ENCODE measurements around the gene PLN.

Gene PLN

GRCh38 chr6:118580585-118581419 is 32.7 kb downstream of the PLN start:
- peak; percentile 55 for DNase-seq (ENCODE audit: low spot score)

- DNase-seq (ENCODE audit: low spot score): no peak
These were observed 33.4 kb downstream of the PLN start for GRCh38 chr6:118581489-118581959.

DNA sequence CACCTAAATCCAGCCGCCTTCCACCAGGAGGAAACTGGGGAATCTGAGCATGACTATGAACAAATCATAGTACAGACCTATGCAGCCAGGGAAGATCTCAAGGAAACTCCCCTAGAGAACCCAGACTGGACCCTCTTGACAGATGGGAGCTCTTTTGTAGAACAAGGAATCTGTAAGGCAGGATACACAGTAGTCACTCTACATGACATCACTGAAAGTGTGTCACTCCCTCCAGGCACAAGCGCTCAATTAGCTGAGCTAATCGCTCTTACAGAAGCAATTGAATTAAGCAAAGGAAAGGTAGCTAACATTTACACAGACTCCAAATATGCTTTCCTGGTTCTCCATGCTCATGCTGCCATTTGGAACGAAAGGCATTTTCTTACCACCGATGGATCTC is 36.8 kb downstream of the PLN start:
- no peak for DNase-seq (ENCODE audit: low spot score)

- no peak for DNase-seq (ENCODE audit: low spot score)
These were observed 38.8 kb downstream of the PLN start for GRCh38 chr6:118586746-118587485.

GRCh38 chr6:118588626-118589025 is 40.5 kb downstream of the PLN start:
- no peak for DNase-seq (ENCODE audit: low spot score)

DNA sequence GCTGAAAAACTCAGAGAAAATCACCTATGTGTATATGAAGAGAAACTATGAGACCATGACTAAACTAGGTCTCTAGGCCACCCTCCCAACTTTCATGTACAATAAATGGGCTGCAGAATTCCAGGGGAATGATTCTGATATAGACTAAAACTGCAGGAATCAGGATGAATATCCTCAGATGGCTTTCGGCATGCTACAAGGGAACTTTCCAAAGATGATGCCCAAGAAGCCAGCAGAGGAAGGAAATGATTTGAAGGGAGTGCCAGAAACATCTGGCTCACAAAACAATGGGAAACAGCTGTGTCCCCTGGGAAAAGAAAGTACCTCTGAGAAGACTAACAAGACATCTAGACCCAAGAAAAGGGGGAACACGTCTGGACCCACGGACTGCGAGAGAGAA is 41.1 kb downstream of the PLN start:
- no peak for DNase-seq (ENCODE audit: low spot score)

- no peak for DNase-seq (ENCODE audit: low spot score)
These were observed 41.7 kb downstream of the PLN start for GRCh38 chr6:118589649-118590365.

DNA sequence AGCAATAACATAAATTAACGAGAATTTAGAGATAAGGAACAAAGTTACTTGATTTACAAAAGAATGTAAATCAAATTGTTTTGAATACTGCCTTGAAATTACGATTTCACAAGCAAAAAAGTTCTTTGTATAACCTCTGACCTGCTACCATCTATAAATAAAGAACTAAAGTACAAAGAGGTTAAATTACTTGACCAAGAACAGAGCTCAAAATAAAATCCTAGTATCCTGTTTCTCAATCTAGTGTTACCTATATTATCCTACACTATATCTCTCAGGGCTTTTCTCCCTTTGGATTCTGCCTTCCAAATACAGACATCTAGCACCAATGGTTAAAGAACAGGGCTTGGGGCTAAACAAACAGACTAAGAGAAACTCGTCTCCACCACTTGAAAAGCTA is 43.8 kb downstream of the PLN start:
- no peak for DNase-seq (ENCODE audit: low spot score)

DNA sequence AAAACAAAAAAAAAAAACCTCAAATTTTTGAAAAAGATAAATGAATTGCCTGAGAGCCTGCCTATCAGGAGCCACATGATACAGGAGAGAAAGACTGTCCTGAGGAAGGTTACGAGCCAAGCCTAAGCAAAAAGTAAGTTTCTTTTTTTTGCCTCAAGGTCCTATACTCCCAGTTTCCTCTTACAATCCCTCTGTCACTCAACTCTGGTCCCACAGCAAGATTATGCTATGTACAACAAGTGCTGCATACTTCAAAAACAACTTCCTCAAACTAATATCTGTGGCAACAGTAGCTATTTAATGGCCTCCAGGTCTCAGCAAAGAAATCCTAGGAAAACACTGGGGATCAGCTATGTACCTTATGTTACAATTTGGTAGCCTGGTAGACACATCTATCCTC is 46.8 kb downstream of the PLN start:
- no peak for DNase-seq (ENCODE audit: low spot score)

DNA sequence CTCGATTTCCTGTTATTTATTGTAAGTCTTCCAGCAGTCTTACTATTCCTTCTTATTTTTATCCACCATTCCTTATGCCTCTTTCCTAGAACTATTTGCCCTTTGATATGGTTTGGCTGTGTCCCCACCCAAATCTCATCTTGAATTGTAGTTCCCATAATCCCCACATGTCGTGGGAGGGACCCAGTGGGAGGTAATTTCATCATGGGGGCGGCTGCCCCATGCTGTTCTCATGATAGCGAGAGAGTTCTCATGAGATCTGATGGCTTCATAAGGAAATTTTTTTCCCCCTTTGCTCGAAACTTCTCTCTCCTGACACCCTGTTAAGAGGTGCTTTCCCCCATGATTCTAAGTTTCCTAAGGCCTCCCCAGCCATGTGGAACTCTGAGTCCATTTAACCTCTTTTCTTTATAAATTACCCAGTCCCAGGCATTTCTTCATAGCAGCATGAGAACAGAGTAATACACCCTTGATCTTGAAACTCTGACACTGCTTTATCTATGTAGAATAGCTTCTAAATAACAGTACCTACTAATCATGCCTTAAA is 48.8 kb downstream of the PLN start:
- no peak for DNase-seq (ENCODE audit: low spot score)

DNA sequence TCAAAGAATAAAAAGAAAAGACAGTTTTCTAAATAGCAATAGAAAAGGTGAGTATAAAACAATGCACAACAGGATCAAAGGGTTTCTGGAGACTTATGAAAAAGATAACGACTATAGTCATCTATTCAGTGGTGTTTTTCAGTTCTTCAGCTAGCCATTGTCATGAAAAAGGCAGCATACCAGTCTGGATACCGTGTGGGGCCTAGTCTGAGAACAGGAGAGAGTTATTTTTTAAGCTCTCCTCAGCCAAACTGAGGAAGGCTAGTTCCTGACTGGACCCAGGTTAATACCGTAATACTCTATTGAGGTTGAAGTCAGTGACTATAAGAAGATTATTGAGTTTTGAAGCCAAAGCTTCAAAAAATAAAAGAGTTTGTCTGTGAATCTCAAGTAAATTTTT is 49.5 kb downstream of the PLN start:
- no peak for DNase-seq (ENCODE audit: low spot score)

- DNase-seq (ENCODE audit: low spot score): no peak
These were observed 50.2 kb downstream of the PLN start for GRCh38 chr6:118598324-118598723.

GRCh38 chr6:118602300-118602699 is 54.2 kb downstream of the PLN start:
- no peak for DNase-seq (ENCODE audit: low spot score)

- DNase-seq (ENCODE audit: low spot score): no peak
These were observed 55.3 kb downstream of the PLN start for GRCh38 chr6:118603372-118603771.

DNA sequence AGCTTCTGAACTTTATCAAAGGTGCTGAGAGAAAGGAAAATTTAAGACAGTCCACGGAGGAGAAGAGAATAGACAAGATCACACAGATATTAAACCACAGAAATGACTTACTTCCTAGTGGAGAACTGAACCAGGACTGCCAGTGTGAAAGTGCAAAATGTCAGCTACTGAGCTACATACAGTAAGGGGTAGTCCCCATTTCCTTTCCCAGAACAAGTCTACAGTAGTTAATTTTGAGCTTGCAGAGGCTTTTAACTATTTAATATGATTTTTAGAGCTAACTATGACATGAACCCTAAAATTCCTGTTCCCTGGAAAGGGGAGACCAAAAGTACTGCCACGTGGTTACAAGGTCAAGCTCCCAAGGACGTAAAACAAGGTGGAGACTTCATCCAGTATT is 58.2 kb downstream of the PLN start:
- no peak for DNase-seq (ENCODE audit: low spot score)

- DNase-seq (ENCODE audit: low spot score): no peak
These were observed 58.8 kb downstream of the PLN start for GRCh38 chr6:118606858-118607257.
